IPS-15b (cell line): Measurements from ENCODE around the gene BIRC6.

Source experiments
- H3K27me3 ChIP-seq: one replicate; pipeline ENCODE4 v1.6.1; 2013; ENCODE audit warnings: low read length; ENCODE audit not compliant: control insufficient read depth, insufficient read depth
- H3K36me3 ChIP-seq: one replicate; pipeline ENCODE4 v1.6.1; 2013; ENCODE audit warnings: low read length; ENCODE audit not compliant: control insufficient read depth, insufficient read depth
- H3K4me1 ChIP-seq: one replicate; pipeline ENCODE4 v1.6.1; 2013; ENCODE audit warnings: mild to moderate bottlenecking, low read length; ENCODE audit not compliant: control insufficient read depth, insufficient read depth
- H3K4me3 ChIP-seq: one replicate; pipeline ENCODE4 v1.5.1; 2013; ENCODE audit warnings: low read depth, low read length
- H3K9ac ChIP-seq: one replicate; pipeline ENCODE4 v1.6.1; 2013; ENCODE audit warnings: low read depth, mild to moderate bottlenecking, low read length
- H3K9me3 ChIP-seq: one replicate; pipeline ENCODE4 v1.6.1; 2013; ENCODE audit warnings: mild to moderate bottlenecking, low read length; ENCODE audit not compliant: control insufficient read depth, insufficient read depth

BIRC6 gene

GRCh38 chr2:32379352-32379751 lies 22.5 kb downstream of the BIRC6 start:
- no peak overlapping the region for H3K9ac ChIP-seq
- no peak overlapping the region for H3K4me3 ChIP-seq
- H3K27me3 ChIP-seq = no peaks in the 10 kb centered on the region
- no peaks in the 10 kb centered on the region for H3K36me3 ChIP-seq
- no peaks in the 10 kb centered on the region for H3K4me1 ChIP-seq
- H3K9me3 ChIP-seq = no peaks in the 10 kb centered on the region

- Histone ChIP-seq H3K36me3 (no peaks in the 10 kb centered on the region), H3K4me3 (no peak overlapping the region), H3K4me1 (no peaks in the 10 kb centered on the region), H3K9ac (no peak overlapping the region), H3K9me3 (no peaks in the 10 kb centered on the region), H3K27me3 (no peaks in the 10 kb centered on the region)
These were observed 27.0 kb downstream of the BIRC6 start for GRCh38 chr2:32383858-32384257.

- no peaks in the 10 kb centered on the region for H3K27me3 ChIP-seq
- H3K9ac ChIP-seq = no peak overlapping the region
- H3K9me3 ChIP-seq = no peaks in the 10 kb centered on the region
- H3K4me3 ChIP-seq = no peak overlapping the region
- H3K4me1 ChIP-seq = no peaks in the 10 kb centered on the region
- no peaks in the 10 kb centered on the region for H3K36me3 ChIP-seq
These were observed 27.7 kb downstream of the BIRC6 start for GRCh38 chr2:32384529-32384928.

- Histone ChIP-seq H3K9ac (no peak overlapping the region), H3K9me3 (no peaks in the 10 kb centered on the region), H3K36me3 (no peaks in the 10 kb centered on the region), H3K27me3 (no peaks in the 10 kb centered on the region), H3K4me3 (no peak overlapping the region), H3K4me1 (no peaks in the 10 kb centered on the region)
These were observed 29.9 kb downstream of the BIRC6 start for GRCh38 chr2:32386739-32387138.

GRCh38 chr2:32399221-32399620 lies 42.4 kb downstream of the BIRC6 start:
- H3K4me1 ChIP-seq = no peaks in the 10 kb centered on the region
- H3K36me3 ChIP-seq = peaks cover 5% of the 10 kb centered on the region
- no peak overlapping the region for H3K9ac ChIP-seq
- no peak overlapping the region for H3K4me3 ChIP-seq
- no peaks in the 10 kb centered on the region for H3K27me3 ChIP-seq
- no peaks in the 10 kb centered on the region for H3K9me3 ChIP-seq

GRCh38 chr2:32402091-32402490 lies 45.3 kb downstream of the BIRC6 start:
- H3K4me1 ChIP-seq = no peaks in the 10 kb centered on the region
- H3K27me3 ChIP-seq = no peaks in the 10 kb centered on the region
- no peaks in the 10 kb centered on the region for H3K9me3 ChIP-seq
- peaks cover 5% of the 10 kb centered on the region for H3K36me3 ChIP-seq
- H3K9ac ChIP-seq = no peak overlapping the region
- H3K4me3 ChIP-seq = no peak overlapping the region

- Histone ChIP-seq H3K27me3 (no peaks in the 10 kb centered on the region), H3K9me3 (no peaks in the 10 kb centered on the region), H3K4me3 (no peak overlapping the region), H3K36me3 (peaks cover 5% of the 10 kb centered on the region), H3K9ac (no peak overlapping the region), H3K4me1 (no peaks in the 10 kb centered on the region)
These were observed 47.0 kb downstream of the BIRC6 start for GRCh38 chr2:32403782-32404181.

GRCh38 chr2:32404691-32405090 lies 47.9 kb downstream of the BIRC6 start:
- H3K27me3 ChIP-seq = no peaks in the 10 kb centered on the region
- H3K36me3 ChIP-seq = peaks cover 2% of the 10 kb centered on the region
- no peaks in the 10 kb centered on the region for H3K4me1 ChIP-seq
- no peaks in the 10 kb centered on the region for H3K9me3 ChIP-seq
- no peak overlapping the region for H3K9ac ChIP-seq
- no peak overlapping the region for H3K4me3 ChIP-seq

GRCh38 chr2:32416519-32416918 lies 59.7 kb downstream of the BIRC6 start:
- Histone ChIP-seq H3K9ac (no peak overlapping the region), H3K9me3 (no peaks in the 10 kb centered on the region), H3K36me3 (peaks cover 2% of the 10 kb centered on the region), H3K4me1 (no peaks in the 10 kb centered on the region), H3K27me3 (no peaks in the 10 kb centered on the region), H3K4me3 (no peak overlapping the region)

- Histone ChIP-seq H3K27me3 (no peaks in the 10 kb centered on the region), H3K9ac (no peak overlapping the region), H3K9me3 (no peaks in the 10 kb centered on the region), H3K4me1 (no peaks in the 10 kb centered on the region), H3K4me3 (no peak overlapping the region), H3K36me3 (peaks cover 2% of the 10 kb centered on the region)
These were observed 60.8 kb downstream of the BIRC6 start for GRCh38 chr2:32417659-32418058.

GRCh38 chr2:32418778-32419177 lies 62.0 kb downstream of the BIRC6 start:
- H3K9me3 ChIP-seq = no peaks in the 10 kb centered on the region
- no peaks in the 10 kb centered on the region for H3K27me3 ChIP-seq
- H3K4me1 ChIP-seq = no peaks in the 10 kb centered on the region
- peaks cover 2% of the 10 kb centered on the region for H3K36me3 ChIP-seq
- H3K9ac ChIP-seq = no peak overlapping the region
- H3K4me3 ChIP-seq = no peak overlapping the region

- H3K4me3 ChIP-seq = no peak overlapping the region
- no peaks in the 10 kb centered on the region for H3K36me3 ChIP-seq
- H3K9me3 ChIP-seq = no peaks in the 10 kb centered on the region
- H3K9ac ChIP-seq = no peak overlapping the region
- no peaks in the 10 kb centered on the region for H3K4me1 ChIP-seq
- H3K27me3 ChIP-seq = no peaks in the 10 kb centered on the region
These were observed 65.3 kb downstream of the BIRC6 start for GRCh38 chr2:32422133-32422532.

- Histone ChIP-seq H3K9ac (no peak overlapping the region), H3K4me1 (no peaks in the 10 kb centered on the region), H3K4me3 (no peak overlapping the region), H3K36me3 (no peaks in the 10 kb centered on the region), H3K9me3 (no peaks in the 10 kb centered on the region), H3K27me3 (no peaks in the 10 kb centered on the region)
These were observed 66.7 kb downstream of the BIRC6 start for GRCh38 chr2:32423536-32423935.
